Endodermal cell (in vitro differentiated cells): ENCODE measurements around the gene STK17B. TPM values are rescaled to one million over a fixed set of nuclear protein-coding genes. Genes with fewer than 3 reads are reported as not detected.
"Not testable (repeated sequence)": the region's sequence is repeated elsewhere in the genome, so short reads cannot be mapped to it uniquely, and the experiment has no call there.

Experiments used
- DNase-seq: peaks from one replicate; pipeline ENCODE4 v3.0.0-alpha.2; 2017
- H3K27ac ChIP-seq: 2 replicates; pipeline ENCODE4 v1.5.1; 2013; ENCODE audit warnings: mild to moderate bottlenecking, low read depth, low read length, moderate library complexity
- H3K27me3 ChIP-seq: 2 replicates; pipeline ENCODE4 v1.6.1; 2013; ENCODE audit warnings: mild to moderate bottlenecking, low read length, moderate library complexity; ENCODE audit not compliant: insufficient read depth, control insufficient read depth, poor library complexity, severe bottlenecking
- H3K36me3 ChIP-seq: 2 replicates; pipeline ENCODE4 v1.7.0; 2013; ENCODE audit warnings: mild to moderate bottlenecking, low read length, moderate library complexity; ENCODE audit not compliant: control insufficient read depth, insufficient read depth
- H3K4me1 ChIP-seq: one replicate; pipeline ENCODE4 v1.7.0; 2013; ENCODE audit warnings: low read length; ENCODE audit not compliant: control insufficient read depth, insufficient read depth
- H3K4me3 ChIP-seq: 2 replicates; pipeline ENCODE4 v1.5.1; 2013; ENCODE audit warnings: mild to moderate bottlenecking, low read length, moderate library complexity
- H3K9ac ChIP-seq: 2 replicates; pipeline ENCODE4 v1.6.1; 2013; ENCODE audit warnings: mild to moderate bottlenecking, low read length, moderate library complexity; ENCODE audit not compliant: poor library complexity, severe bottlenecking; ENCODE audit errors: extremely low read depth
- H3K9me3 ChIP-seq: 2 replicates; pipeline ENCODE4 v1.6.1; 2013; ENCODE audit warnings: mild to moderate bottlenecking, low read length, moderate library complexity; ENCODE audit not compliant: control insufficient read depth
- H3K27ac Mint-ChIP-seq: 2 replicates; pipeline ENCODE4 v1.8.0; 2020; ENCODE audit warnings: mixed read lengths
- H3K27me3 Mint-ChIP-seq: 2 replicates; pipeline ENCODE4 v1.8.0; 2021; ENCODE audit warnings: mild to moderate bottlenecking, mixed read lengths; ENCODE audit not compliant: insufficient read depth
- H3K36me3 Mint-ChIP-seq: 2 replicates; pipeline ENCODE4 v1.8.0; 2020; ENCODE audit warnings: low read depth, mixed read lengths
- H3K4me1 Mint-ChIP-seq: 2 replicates; pipeline ENCODE4 v1.8.0; 2020; ENCODE audit warnings: mixed read lengths
- H3K4me3 Mint-ChIP-seq: 2 replicates; pipeline ENCODE4 v1.8.0; 2020; ENCODE audit warnings: mild to moderate bottlenecking, moderate library complexity, mixed read lengths
- H3K9me3 Mint-ChIP-seq: 2 replicates; pipeline ENCODE4 v1.8.0; 2020; ENCODE audit warnings: mild to moderate bottlenecking, mixed read lengths
- CTCF ChIP-seq: fragments of 200-600 bp; sonication (generic); conservative IDR thresholded peaks from 2 replicates; pipeline ENCODE4 v1.5.0; 2021; ENCODE audit warnings: antibody characterized with exemption, mild to moderate bottlenecking
- WGBS, 2 experiments: methylation state at CpG; one replicate each; pipeline versions ENCODE4 v1.1.5 to v1.1.7; 2013; ENCODE audit warnings: missing lambda C conversion rate in 2 of 2, mixed read lengths in 1 of 2; ENCODE audit not compliant: insufficient coverage in 1 of 2, insufficient read length in 1 of 2; 5-methylcytosine and 5-hydroxymethylcytosine counted together
- total RNA-seq, 2 donors: library from RNA; stranded (reverse); fragmentation: NEBNext Ultra II Directional in 1 of 2; extraction: Animal tissue kit (Norgen Biotek cat#: 25700) in 1 of 2; gene quantifications; 2 replicates in 1 of 2; 3 replicates in 1 of 2; pipeline ENCODE4 v1.2.1, GENCODE V29; 2021

STK17B gene
- total RNA-seq, 2 donors from 2014 or later = 6.2 to 10.8 TPM

- Mint-ChIP-seq H3K4me1 (peaks cover 5% of the 10 kb centered on the region), H3K4me3 (no peak overlapping the region), H3K27ac (no peak overlapping the region), H3K9me3 (peaks cover 17% of the 10 kb centered on the region), H3K36me3 (no peaks in the 10 kb centered on the region), H3K27me3 (no peaks in the 10 kb centered on the region)
- no peak overlapping the region for H3K27ac ChIP-seq
- no peak overlapping the region for H3K4me3 ChIP-seq
- H3K9ac ChIP-seq = no peak overlapping the region
- H3K36me3 ChIP-seq = no peaks in the 10 kb centered on the region
- WGBS, 2 experiments = 92 to 100% methylated on average over 1 to 5 of the region's 6 CpGs
- H3K4me1 ChIP-seq = no peaks in the 10 kb centered on the region
- no peaks in the 10 kb centered on the region for H3K9me3 ChIP-seq
- TF ChIP-seq CTCF = no peak
- H3K27me3 ChIP-seq = no peaks in the 10 kb centered on the region
- DNase-seq = no peak
Measured at GRCh38 chr2:196097864-196098660, 73.3 kb downstream of the STK17B start.

GRCh38 chr2:196096982-196097745, 74.2 kb downstream of the STK17B start:
- WGBS, 2 experiments = 30 to 43% methylated on average over 1 to 5 of the region's 5 CpGs
- Mint-ChIP-seq H3K27ac (no peak overlapping the region), H3K27me3 (no peaks in the 10 kb centered on the region), H3K4me1 (peaks cover 5% of the 10 kb centered on the region), H3K9me3 (peaks cover 17% of the 10 kb centered on the region), H3K36me3 (no peaks in the 10 kb centered on the region), H3K4me3 (no peak overlapping the region)
- H3K27ac ChIP-seq = no peak overlapping the region
- TF ChIP-seq CTCF = no peak
- no peak overlapping the region for H3K9ac ChIP-seq
- DNase-seq = peak; percentile 63
- no peaks in the 10 kb centered on the region for H3K36me3 ChIP-seq
- H3K9me3 ChIP-seq = no peaks in the 10 kb centered on the region
- no peaks in the 10 kb centered on the region for H3K4me1 ChIP-seq
- no peak overlapping the region for H3K4me3 ChIP-seq
- no peaks in the 10 kb centered on the region for H3K27me3 ChIP-seq

GRCh38 chr2:196096264-196096663, 75.1 kb downstream of the STK17B start:
- H3K4me1 ChIP-seq = no peaks in the 10 kb centered on the region
- Mint-ChIP-seq H3K4me3 (no peak overlapping the region), H3K4me1 (peaks cover 2% of the 10 kb centered on the region), H3K27ac (no peak overlapping the region), H3K27me3 (no peaks in the 10 kb centered on the region), H3K9me3 (peaks cover 17% of the 10 kb centered on the region), H3K36me3 (no peaks in the 10 kb centered on the region)
- no peak for DNase-seq
- 78 to 100% methylated on average over 2 to 4 of the region's 4 CpGs for WGBS, 2 experiments
- H3K9ac ChIP-seq = no peak overlapping the region
- H3K36me3 ChIP-seq = no peaks in the 10 kb centered on the region
- no peak overlapping the region for H3K27ac ChIP-seq
- H3K27me3 ChIP-seq = no peaks in the 10 kb centered on the region
- no peak overlapping the region for H3K4me3 ChIP-seq
- no peaks in the 10 kb centered on the region for H3K9me3 ChIP-seq
- no peak for TF ChIP-seq CTCF

GRCh38 chr2:196089448-196089847, 81.9 kb downstream of the STK17B start:
- 90% methylated on average over 5 of the region's 5 CpGs; no CpG with 5 or more reads in 1 of the 2 experiments for WGBS, 2 experiments
- H3K27ac Mint-ChIP-seq, H3K4me3 ChIP-seq, H3K4me3 Mint-ChIP-seq, H3K4me1 ChIP-seq, H3K9me3 ChIP-seq, H3K4me1 Mint-ChIP-seq, H3K9ac ChIP-seq, H3K27me3 ChIP-seq, H3K27ac ChIP-seq, H3K27me3 Mint-ChIP-seq, H3K36me3 Mint-ChIP-seq, H3K36me3 ChIP-seq, DNase-seq: not testable (repeated sequence)
- peaks cover 31% of the 10 kb centered on the region for H3K9me3 Mint-ChIP-seq
